ENCODE data around the gene MTA2.
A peak's percentile ranks its signal among the peaks of the same experiment; 100 is the strongest.

The MTA2 gene

DNA sequence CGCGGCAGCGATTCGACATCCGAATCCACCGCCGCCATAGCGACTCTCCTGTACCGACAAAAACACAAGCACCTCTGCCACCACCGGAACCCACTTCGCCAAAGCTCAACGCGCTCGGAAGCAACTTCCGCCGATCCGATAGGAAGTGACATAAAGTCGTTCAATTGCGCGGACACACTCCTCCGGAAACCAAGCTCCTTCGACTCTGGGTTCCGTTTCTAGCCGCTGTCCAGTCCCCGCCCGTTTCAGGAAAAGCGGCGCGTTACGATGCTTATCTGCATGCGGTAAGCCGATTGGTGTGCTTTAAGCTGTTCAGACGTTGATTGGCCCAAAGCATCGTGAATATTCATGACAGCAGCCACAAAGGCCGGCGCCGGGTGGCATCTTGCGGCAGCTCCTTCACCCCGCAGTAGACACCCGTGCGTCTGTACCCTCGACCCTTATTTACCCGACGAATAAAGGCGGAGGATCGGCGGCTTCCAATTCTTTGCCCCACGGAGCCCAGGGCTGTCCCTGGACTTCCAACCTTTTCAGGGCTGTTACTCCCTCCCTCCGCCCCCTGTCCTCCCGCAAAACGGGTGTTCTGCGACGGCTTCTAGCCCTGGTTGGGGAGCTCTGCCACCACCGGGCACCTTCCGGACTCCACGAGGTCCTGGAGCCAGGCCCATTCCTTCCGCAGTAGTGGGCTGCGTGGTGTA, 10.1 kb downstream of the MTA2 start, which contains the start of gene TUT1 (continued):
- no peak for TF ChIP-seq ZNF473 (tag by site-specific recombination; IDR thresholded peaks at IDR 0.05)
- no peak for TF ChIP-seq ZFP37 (tag by site-specific recombination; IDR thresholded peaks at IDR 0.05)
- TF ChIP-seq ZNF600 (tag by site-specific recombination; IDR thresholded peaks at IDR 0.05), result peak; percentile 97
- no peak for TF ChIP-seq ZNF292 (tag by site-specific recombination; IDR thresholded peaks at IDR 0.05; ENCODE audit: borderline replicate concordance, low read depth)
- TF ChIP-seq ZNF140 (tag by site-specific recombination; IDR thresholded peaks at IDR 0.05), result no peak
- TF ChIP-seq ZNF274 (IDR thresholded peaks at IDR 0.05; ENCODE audit: low read length), result no peak
- TF ChIP-seq ZNF274 (tag by site-specific recombination; IDR thresholded peaks at IDR 0.05; ENCODE audit: borderline replicate concordance), result no peak
- no peak for TF ChIP-seq ZNF132 (tag by site-specific recombination; IDR thresholded peaks at IDR 0.05; ENCODE audit: borderline replicate concordance)
- no peak for TF ChIP-seq HOXD13 (CRISPR knock-in tag; IDR thresholded peaks at IDR 0.05; ENCODE audit: borderline replicate concordance)
- peak; percentile 40; the same call in 1 of the 2 replicates for TF ChIP-seq ZNF664 (tag by site-specific recombination; IDR thresholded peaks at IDR 0.05)
- peak; percentile 94 for TF ChIP-seq ZXDB (tag by site-specific recombination; IDR thresholded peaks at IDR 0.05)
- no peak for TF ChIP-seq ZNF544 (tag by site-specific recombination; IDR thresholded peaks at IDR 0.05)
- TF ChIP-seq ZNF76 (tag by site-specific recombination; IDR thresholded peaks at IDR 0.05; ENCODE audit: borderline replicate concordance, low read depth), result peak; percentile 82
- no peak for TF ChIP-seq HOXC10 (CRISPR knock-in tag; IDR thresholded peaks at IDR 0.05)
- TF ChIP-seq ZEB2 (tag by site-specific recombination; IDR thresholded peaks at IDR 0.05), result peak; percentile 91
- TF ChIP-seq TRIM28 (IDR thresholded peaks at IDR 0.05; ENCODE audit: borderline replicate concordance, low read length), result peak; percentile 95
- no peak for TF ChIP-seq ZNF48 (tag by site-specific recombination; IDR thresholded peaks at IDR 0.05)
- peak; percentile 90 for TF ChIP-seq GLIS2 (tag by site-specific recombination; IDR thresholded peaks at IDR 0.05)
- peak; percentile 44; the same call in 1 of the 2 replicates for TF ChIP-seq ZBTB7A (tag by site-specific recombination; IDR thresholded peaks at IDR 0.05; ENCODE audit: low read depth)
- peak; percentile 72 for TF ChIP-seq ZBTB8A (tag by site-specific recombination; IDR thresholded peaks at IDR 0.05)
- TF ChIP-seq ZNF366 (tag by site-specific recombination; conservative IDR thresholded peaks at IDR 0.05), result peak; percentile 41; the same call in 1 of the 2 replicates
- TF ChIP-seq GLI4 (tag by site-specific recombination; IDR thresholded peaks at IDR 0.05), result peak; percentile 71; the same call in 1 of the 2 replicates
- TF ChIP-seq ZNF585B (tag by site-specific recombination; IDR thresholded peaks at IDR 0.05), result no peak
- TF ChIP-seq, protein P1, sequence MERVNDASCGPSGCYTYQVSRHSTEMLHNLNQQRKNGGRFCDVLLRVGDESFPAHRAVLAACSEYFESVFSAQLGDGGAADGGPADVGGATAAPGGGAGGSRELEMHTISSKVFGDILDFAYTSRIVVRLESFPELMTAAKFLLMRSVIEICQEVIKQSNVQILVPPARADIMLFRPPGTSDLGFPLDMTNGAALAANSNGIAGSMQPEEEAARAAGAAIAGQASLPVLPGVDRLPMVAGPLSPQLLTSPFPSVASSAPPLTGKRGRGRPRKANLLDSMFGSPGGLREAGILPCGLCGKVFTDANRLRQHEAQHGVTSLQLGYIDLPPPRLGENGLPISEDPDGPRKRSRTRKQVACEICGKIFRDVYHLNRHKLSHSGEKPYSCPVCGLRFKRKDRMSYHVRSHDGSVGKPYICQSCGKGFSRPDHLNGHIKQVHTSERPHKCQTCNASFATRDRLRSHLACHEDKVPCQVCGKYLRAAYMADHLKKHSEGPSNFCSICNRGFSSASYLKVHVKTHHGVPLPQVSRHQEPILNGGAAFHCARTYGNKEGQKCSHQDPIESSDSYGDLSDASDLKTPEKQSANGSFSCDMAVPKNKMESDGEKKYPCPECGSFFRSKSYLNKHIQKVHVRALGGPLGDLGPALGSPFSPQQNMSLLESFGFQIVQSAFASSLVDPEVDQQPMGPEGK (tag by site-specific recombination; IDR thresholded peaks at IDR 0.05), result peak; percentile 50
- no peak for TF ChIP-seq ZNF175 (tag by site-specific recombination; IDR thresholded peaks at IDR 0.05)
- TF ChIP-seq ZBTB20 (tag by site-specific recombination; IDR thresholded peaks at IDR 0.05), result peak; percentile 51; the same call in 1 of the 2 replicates
- peak; percentile 45; the same call in 1 of the 2 replicates for TF ChIP-seq FEZF1 (tag by site-specific recombination; IDR thresholded peaks at IDR 0.05)
- 0 out of 2 replicates have a peak, but pooled peaks have one; percentile 27 for TF ChIP-seq OSR2 (tag by site-specific recombination; IDR thresholded peaks at IDR 0.05)
- no peak for TF ChIP-seq ZNF658 (tag by site-specific recombination; IDR thresholded peaks at IDR 0.05)
- TF ChIP-seq ZNF623 (tag by site-specific recombination; IDR thresholded peaks at IDR 0.05), result no peak
- no peak for TF ChIP-seq ZNF624 (tag by site-specific recombination; IDR thresholded peaks at IDR 0.05)
- TF ChIP-seq, protein P2, sequence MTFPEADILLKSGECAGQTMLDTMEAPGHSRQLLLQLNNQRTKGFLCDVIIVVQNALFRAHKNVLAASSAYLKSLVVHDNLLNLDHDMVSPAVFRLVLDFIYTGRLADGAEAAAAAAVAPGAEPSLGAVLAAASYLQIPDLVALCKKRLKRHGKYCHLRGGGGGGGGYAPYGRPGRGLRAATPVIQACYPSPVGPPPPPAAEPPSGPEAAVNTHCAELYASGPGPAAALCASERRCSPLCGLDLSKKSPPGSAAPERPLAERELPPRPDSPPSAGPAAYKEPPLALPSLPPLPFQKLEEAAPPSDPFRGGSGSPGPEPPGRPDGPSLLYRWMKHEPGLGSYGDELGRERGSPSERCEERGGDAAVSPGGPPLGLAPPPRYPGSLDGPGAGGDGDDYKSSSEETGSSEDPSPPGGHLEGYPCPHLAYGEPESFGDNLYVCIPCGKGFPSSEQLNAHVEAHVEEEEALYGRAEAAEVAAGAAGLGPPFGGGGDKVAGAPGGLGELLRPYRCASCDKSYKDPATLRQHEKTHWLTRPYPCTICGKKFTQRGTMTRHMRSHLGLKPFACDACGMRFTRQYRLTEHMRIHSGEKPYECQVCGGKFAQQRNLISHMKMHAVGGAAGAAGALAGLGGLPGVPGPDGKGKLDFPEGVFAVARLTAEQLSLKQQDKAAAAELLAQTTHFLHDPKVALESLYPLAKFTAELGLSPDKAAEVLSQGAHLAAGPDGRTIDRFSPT (tag by site-specific recombination; IDR thresholded peaks at IDR 0.05), result peak; percentile 92; the same call in 1 of the 2 replicates
- TF ChIP-seq, protein P3, sequence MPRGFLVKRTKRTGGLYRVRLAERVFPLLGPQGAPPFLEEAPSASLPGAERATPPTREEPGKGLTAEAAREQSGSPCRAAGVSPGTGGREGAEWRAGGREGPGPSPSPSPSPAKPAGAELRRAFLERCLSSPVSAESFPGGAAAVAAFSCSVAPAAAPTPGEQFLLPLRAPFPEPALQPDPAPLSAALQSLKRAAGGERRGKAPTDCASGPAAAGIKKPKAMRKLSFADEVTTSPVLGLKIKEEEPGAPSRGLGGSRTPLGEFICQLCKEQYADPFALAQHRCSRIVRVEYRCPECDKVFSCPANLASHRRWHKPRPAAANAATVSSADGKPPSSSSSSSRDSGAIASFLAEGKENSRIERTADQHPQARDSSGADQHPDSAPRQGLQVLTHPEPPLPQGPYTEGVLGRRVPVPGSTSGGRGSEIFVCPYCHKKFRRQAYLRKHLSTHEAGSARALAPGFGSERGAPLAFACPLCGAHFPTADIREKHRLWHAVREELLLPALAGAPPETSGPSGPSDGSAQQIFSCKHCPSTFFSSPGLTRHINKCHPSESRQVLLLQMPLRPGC (tag by site-specific recombination; IDR thresholded peaks at IDR 0.05), result peak; percentile 88
- TF ChIP-seq, protein P4, sequence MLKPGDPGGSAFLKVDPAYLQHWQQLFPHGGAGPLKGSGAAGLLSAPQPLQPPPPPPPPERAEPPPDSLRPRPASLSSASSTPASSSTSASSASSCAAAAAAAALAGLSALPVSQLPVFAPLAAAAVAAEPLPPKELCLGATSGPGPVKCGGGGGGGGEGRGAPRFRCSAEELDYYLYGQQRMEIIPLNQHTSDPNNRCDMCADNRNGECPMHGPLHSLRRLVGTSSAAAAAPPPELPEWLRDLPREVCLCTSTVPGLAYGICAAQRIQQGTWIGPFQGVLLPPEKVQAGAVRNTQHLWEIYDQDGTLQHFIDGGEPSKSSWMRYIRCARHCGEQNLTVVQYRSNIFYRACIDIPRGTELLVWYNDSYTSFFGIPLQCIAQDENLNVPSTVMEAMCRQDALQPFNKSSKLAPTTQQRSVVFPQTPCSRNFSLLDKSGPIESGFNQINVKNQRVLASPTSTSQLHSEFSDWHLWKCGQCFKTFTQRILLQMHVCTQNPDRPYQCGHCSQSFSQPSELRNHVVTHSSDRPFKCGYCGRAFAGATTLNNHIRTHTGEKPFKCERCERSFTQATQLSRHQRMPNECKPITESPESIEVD (tag by site-specific recombination; IDR thresholded peaks at IDR 0.05), result no peak
- TF ChIP-seq ZNF202 (tag by site-specific recombination; IDR thresholded peaks at IDR 0.05; ENCODE audit: borderline replicate concordance), result no peak
- TF ChIP-seq SCRT2 (tag by site-specific recombination; IDR thresholded peaks at IDR 0.05), result peak; percentile 56; the same call in 1 of the 2 replicates

All from HEK293 (cell line).